Spleen (tissue), 11 donors: ENCODE data around the gene EHBP1. TPM values are rescaled to one million over a fixed set of nuclear protein-coding genes. Genes with fewer than 3 reads are reported as not detected.

Source experiments
- DNase-seq: peaks from one replicate; pipeline ENCODE4 v3.0.0-alpha.2; 2020
- H3K27ac ChIP-seq, 8 donors: fragments of 200-600 bp; sonication (generic) in 7 of 8; 1 replicate in 4 of 8; 2 replicates in 4 of 8; pipeline versions ENCODE4 v1.5.0 to v1.8.0; 2016 to 2021; ENCODE audit warnings: inconsistent platforms in 4 of 8, mild to moderate bottlenecking in 4 of 8, moderate library complexity in 1 of 8
- H3K27me3 ChIP-seq, 7 donors: fragments of 200-600 bp; sonication (generic) in 6 of 7; replicated peaks in 1 of 7; 1 replicate in 4 of 7; 2 replicates in 3 of 7; pipeline versions ENCODE4 v1.5.0 to v1.8.0; 2016 to 2021; ENCODE audit warnings: inconsistent platforms in 3 of 7, mild to moderate bottlenecking in 1 of 7
- H3K36me3 ChIP-seq, 6 donors: fragments of 200-600 bp; sonication (generic) in 5 of 6; 1 replicate in 4 of 6; 2 replicates in 2 of 6; pipeline versions ENCODE4 v1.5.0 to v1.8.0; 2016 to 2021; ENCODE audit warnings: inconsistent platforms in 2 of 6
- H3K4me1 ChIP-seq, 6 donors: fragments of 200-600 bp; sonication (generic) in 5 of 6; 1 replicate in 3 of 6; 2 replicates in 3 of 6; pipeline versions ENCODE4 v1.5.0 to v1.8.0; 2016 to 2021; ENCODE audit warnings: inconsistent platforms in 3 of 6
- H3K4me3 ChIP-seq, 8 donors: fragments of 200-600 bp; sonication (generic) in 7 of 8; 1 replicate in 4 of 8; 2 replicates in 4 of 8; pipeline versions ENCODE4 v1.5.0 to v1.8.0; 2016 to 2021; ENCODE audit warnings: inconsistent platforms in 4 of 8, mild to moderate bottlenecking in 4 of 8, moderate library complexity in 2 of 8
- H3K9me3 ChIP-seq, 8 donors: fragments of 200-600 bp; sonication (generic) in 7 of 8; 1 replicate in 4 of 8; 2 replicates in 4 of 8; pipeline versions ENCODE4 v1.5.0 to v1.8.0; 2016 to 2021; ENCODE audit warnings: inconsistent platforms in 4 of 8
- CTCF ChIP-seq, 11 experiments: fragments of 200-600 bp in 7 of 11; fragments of 450-650 bp in 4 of 11; sonication (generic) in 4 of 11; IDR thresholded peaks in 8 of 11; conservative IDR thresholded peaks in 3 of 11; 1 replicate in 7 of 11; 2 replicates in 4 of 11; pipeline versions ENCODE4 v1.4.0 to v1.8.0; 2016 to 2021; ENCODE audit warnings: antibody characterized with exemption in 11 of 11, inconsistent platforms in 4 of 11, mild to moderate bottlenecking in 1 of 11
- POLR2A ChIP-seq, 3 donors: fragments of 450-650 bp; IDR thresholded peaks; one replicate each; pipeline ENCODE4 v1.5.1; 2017; ENCODE audit warnings: antibody characterized with exemption in 3 of 3, mild to moderate bottlenecking in 1 of 3
- POLR2AphosphoS5 ChIP-seq, 3 donors: sonication (generic); formaldehyde crosslinking; IDR thresholded peaks; one replicate each; pipeline ENCODE4 v1.5.1; 2017; ENCODE audit warnings: antibody characterized with exemption in 3 of 3
- WGBS, 5 donors: extraction: QIAGEN DNeasy Blood & Tissue Kit in 3 of 5; methylation state at CpG; one replicate each; pipeline versions ENCODE4 v1.1.5 to v1.1.7; 2013 to 2018; 5-methylcytosine and 5-hydroxymethylcytosine counted together
- intact Hi-C: fragments of 100-400 bp; cut with DNase I; formaldehyde crosslinking; loops from one replicate; pipeline ENCODE4 v1.15.0; 2023; ENCODE audit warnings: low total_unique reads
- polyA plus RNA-seq, 3 donors: library from polyadenylated mRNA; stranded (reverse); fragments of 200-250 nt; gene quantifications; one replicate each; pipeline ENCODE4 v1.2.1, GENCODE V29; 2013
- total RNA-seq, 7 donors: library from RNA; depleted of rRNA in 3 of 7; stranded (reverse); fragments of >200 nt in 3 of 7; fragmentation: NEBNext Ultra II Directional in 4 of 7; extraction: Animal tissue kit (Norgen Biotek cat#: 25700) in 4 of 7; gene quantifications; one replicate each; pipeline versions ENCODE4 v1.1.0 to v1.2.1, GENCODE V29; 2016 to 2021
- donor health status: healthy with polysubstance abuse.
- donor health status: DM: no; HTN: no; CAD: no; lungs with moderate emphysema.
- donor health status: DM: no; HTN: no; CAD: no.
- donor health status: Bipolar disorder and iron deficiency.
- donor health status: healthy.
- donor health status: DM: no; HTN: no; CAD: no.
- donor health status: DM: yes; HTN: yes; CAD: no.

Gene EHBP1
- total and polyA plus RNA-seq, 10 donors = 5.0 to 44.2 (median 31.7) TPM

GRCh38 chr2:63060472-63060991 is 355.0 kb downstream of the EHBP1 start:
- peak overlapping the region in 2 of 8 donors; percentile 70 to 75 for H3K27ac ChIP-seq
- peaks cover 20 to 100% (median 95%) of the 10 kb centered on the region in 7 donors for H3K27me3 ChIP-seq

GRCh38 chr2:63064197-63064596 is 358.7 kb downstream of the EHBP1 start:
- intact Hi-C loops = no loop called here
- H3K4me1 ChIP-seq = peaks cover under 1 to 13% (median 8%) of the 10 kb centered on the region in 6 donors
- DNase-seq = no peak
- H3K4me3 ChIP-seq = no peak overlapping the region
- H3K36me3 ChIP-seq = no peaks in the 10 kb centered on the region
- H3K27me3 ChIP-seq = peaks cover 9 to 99% (median 79%) of the 10 kb centered on the region in 7 donors
- TF ChIP-seq POLR2A (IDR thresholded peaks at IDR 0.05) (no peak), CTCF (IDR thresholded peaks at IDR 0.05 in 8 of 11, conservative IDR thresholded peaks at IDR 0.05 in 3 of 11) (no peak), POLR2AphosphoS5 (IDR thresholded peaks at IDR 0.05) (no peak)
- 71 to 88% (median 81%) methylated on average over 1 of the region's 1 CpG for WGBS, 5 donors
- H3K9me3 ChIP-seq = peaks cover 0 to 7% (median 0%) of the 10 kb centered on the region in 8 donors
- no peak overlapping the region for H3K27ac ChIP-seq

More at GRCh38 chr2:63060472-63060991, 355.0 kb downstream of the EHBP1 start:
- 28 to 33% (median 28%) methylated on average over 5 of the region's 5 CpGs for WGBS, 5 donors
- Histone ChIP-seq H3K4me1 (peaks cover 19 to 50% (median 45%) of the 10 kb centered on the region in 6 donors), H3K36me3 (no peaks in the 10 kb centered on the region), H3K9me3 (peaks cover 0 to 11% (median 0%) of the 10 kb centered on the region in 8 donors), H3K4me3 (no peak overlapping the region)
- TF ChIP-seq POLR2AphosphoS5 (IDR thresholded peaks at IDR 0.05) = no peak
- no peak for TF ChIP-seq CTCF (IDR thresholded peaks at IDR 0.05 in 8 of 11, conservative IDR thresholded peaks at IDR 0.05 in 3 of 11)
- no peak for TF ChIP-seq POLR2A (IDR thresholded peaks at IDR 0.05)
- DNase-seq = no peak
- intact Hi-C loops = no loop called here

GRCh38 chr2:63064661-63065060 is 359.1 kb downstream of the EHBP1 start:
- 72 to 81% (median 76%) methylated on average over 4 of the region's 4 CpGs for WGBS, 5 donors
- DNase-seq = no peak
- Histone ChIP-seq H3K27me3 (peaks cover 5 to 99% (median 79%) of the 10 kb centered on the region in 7 donors), H3K27ac (no peak overlapping the region), H3K9me3 (peaks cover 0 to 2% (median 0%) of the 10 kb centered on the region in 8 donors), H3K4me3 (no peak overlapping the region), H3K4me1 (peaks cover 0 to 9% (median 4%) of the 10 kb centered on the region in 6 donors), H3K36me3 (no peaks in the 10 kb centered on the region)
- TF ChIP-seq CTCF (IDR thresholded peaks at IDR 0.05 in 8 of 11, conservative IDR thresholded peaks at IDR 0.05 in 3 of 11) (no peak), POLR2A (IDR thresholded peaks at IDR 0.05) (no peak), POLR2AphosphoS5 (IDR thresholded peaks at IDR 0.05) (no peak)
- intact Hi-C loops = no loop called here

- intact Hi-C loops = no loop called here
- Histone ChIP-seq H3K27me3 (peaks cover 3 to 93% (median 63%) of the 10 kb centered on the region in 7 donors), H3K4me3 (no peak overlapping the region), H3K9me3 (no peaks in the 10 kb centered on the region), H3K27ac (no peak overlapping the region), H3K36me3 (no peaks in the 10 kb centered on the region), H3K4me1 (no peaks in the 10 kb centered on the region)
- TF ChIP-seq POLR2A (IDR thresholded peaks at IDR 0.05) (no peak), POLR2AphosphoS5 (IDR thresholded peaks at IDR 0.05) (no peak), CTCF (IDR thresholded peaks at IDR 0.05 in 8 of 11, conservative IDR thresholded peaks at IDR 0.05 in 3 of 11) (no peak)
- WGBS, 5 donors = 56 to 79% (median 69%) methylated on average over 3 of the region's 3 CpGs
- DNase-seq = no peak
Observed at GRCh38 chr2:63066265-63066664, 360.8 kb downstream of the EHBP1 start.
